ENCODE results near the gene ERMARD.

ERMARD gene

DNA sequence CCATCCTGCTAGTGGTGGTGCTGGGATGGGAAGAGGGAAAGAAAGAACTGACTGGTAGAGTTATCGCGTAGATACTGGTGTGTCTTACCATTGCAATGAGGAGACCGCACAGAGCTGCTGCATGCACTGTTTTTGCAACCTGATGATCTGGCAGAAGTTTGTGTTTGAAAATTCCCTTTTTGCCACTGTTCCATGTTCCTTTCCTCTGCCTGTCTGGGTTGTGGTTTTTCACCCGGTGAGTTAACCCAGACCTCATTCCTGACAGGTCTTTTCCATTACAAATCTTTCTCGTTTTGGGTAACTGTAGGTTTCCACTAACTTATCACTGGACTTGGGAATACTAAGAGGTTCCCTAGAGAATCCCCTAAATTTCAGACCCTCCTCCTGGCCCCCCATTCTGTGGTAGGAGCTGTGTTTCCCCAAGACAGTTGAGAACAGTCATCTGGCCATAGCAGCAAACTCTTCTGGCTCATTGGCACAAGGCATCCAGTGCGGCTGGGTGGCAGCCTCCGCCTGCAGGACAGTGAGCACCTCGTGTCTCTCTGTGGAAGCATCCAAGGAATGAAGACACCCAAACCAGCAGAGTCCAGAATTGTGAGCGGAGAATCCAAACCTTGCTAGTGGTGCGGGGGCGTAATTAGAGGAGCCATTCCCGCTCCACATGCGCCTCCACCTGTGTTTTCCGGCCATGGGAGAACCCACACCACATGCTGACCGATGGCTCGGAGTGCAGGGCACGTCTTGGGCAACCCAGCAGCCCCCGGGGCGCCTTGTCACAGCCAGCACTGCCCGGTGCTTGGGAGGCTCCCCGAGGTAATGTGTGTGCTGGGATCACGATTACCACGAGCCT lies 32.8 kb downstream of the ERMARD start:
- DNase-seq (ENCODE audit: low read depth in 2 of 2), result no peak

DNA sequence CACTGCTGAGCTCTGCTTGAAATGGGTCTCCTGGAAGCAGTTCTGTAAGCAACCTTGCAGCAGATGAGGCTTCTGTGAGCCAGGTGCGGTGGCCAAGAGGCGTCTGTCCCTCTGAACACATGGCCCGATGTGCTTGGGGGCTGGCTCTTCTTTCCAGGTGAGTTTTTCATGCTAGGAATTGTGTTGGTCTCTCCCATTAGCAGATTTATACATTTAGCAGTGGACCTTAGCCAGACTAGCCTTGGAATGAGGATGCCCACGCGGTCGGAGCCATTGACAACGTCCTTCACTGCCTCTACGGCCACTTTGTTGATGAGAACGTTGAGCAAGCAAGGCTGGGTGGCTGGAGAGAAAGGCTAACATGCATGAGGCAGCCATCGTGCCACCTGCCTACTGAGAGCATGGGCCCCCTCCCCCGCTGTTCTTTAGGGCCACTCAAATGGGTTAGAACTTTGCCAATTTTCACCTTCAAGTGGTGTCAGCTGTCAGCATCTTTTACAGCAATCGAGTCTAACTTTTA lies 33.5 kb downstream of the ERMARD start:
- DNase-seq (ENCODE audit: low read depth in 2 of 2), result no peak

DNA sequence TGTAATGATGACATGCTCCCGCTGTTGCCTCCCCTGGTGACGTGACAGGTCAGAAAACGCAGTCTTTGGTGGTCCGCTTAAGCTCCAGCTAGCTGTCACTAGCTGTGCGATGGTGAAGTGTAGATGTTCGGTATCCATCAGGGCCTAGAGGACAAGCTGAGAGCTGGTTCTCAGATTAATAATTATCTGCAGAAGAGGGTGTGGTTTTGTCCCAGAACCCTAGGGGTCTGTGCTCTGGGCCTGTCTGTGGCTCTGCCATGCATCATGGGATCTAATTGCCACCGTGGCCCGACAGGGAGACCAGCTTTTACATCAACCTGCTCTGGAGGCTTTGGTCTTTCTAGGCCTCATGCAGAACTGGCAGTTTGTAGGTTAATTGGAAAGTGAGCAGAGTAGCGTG lies 34.1 kb downstream of the ERMARD start:
- no peak for DNase-seq (ENCODE audit: low read depth in 2 of 2)

DNA sequence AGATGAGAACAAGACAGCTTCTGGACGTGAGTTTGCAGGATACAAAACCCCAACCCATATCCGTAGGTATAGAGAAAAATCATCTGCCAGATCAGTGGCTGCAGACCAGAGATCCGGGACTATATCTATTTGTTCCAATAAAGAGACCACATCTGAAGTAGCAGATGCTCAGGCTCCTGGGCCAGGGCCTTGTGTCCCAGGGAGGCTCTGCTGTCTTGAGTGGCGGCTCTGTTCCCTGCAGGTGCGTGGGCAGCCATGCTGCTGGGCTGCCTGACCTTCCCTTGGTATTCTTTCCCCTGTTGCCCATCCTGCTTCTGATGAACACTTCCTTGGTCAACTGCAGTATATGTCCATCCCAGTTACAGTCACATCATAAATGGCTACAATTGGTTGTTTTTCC lies 34.9 kb downstream of the ERMARD start:
- no peak for DNase-seq (ENCODE audit: low read depth in 2 of 2)

DNA sequence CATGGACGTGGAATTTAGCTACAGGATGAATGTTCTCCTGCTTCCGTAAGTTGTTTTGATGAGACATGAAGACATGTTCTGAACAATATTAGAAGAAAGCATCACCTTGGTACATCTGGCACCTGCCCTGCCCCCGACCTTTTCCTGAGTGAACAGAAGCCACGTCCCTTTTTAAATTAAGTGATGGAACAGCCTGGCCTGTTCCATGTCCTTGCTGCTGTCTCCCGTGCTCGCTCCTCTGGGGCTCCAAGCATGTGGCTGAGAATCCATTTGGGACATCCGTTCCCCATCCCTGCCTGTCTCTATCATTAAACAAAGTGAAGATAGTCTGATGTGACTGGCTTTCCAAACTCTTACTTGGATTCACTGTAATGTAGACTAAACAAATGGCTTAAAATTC lies 36.4 kb downstream of the ERMARD start:
- no peak for DNase-seq (ENCODE audit: low read depth in 2 of 2)

DNA sequence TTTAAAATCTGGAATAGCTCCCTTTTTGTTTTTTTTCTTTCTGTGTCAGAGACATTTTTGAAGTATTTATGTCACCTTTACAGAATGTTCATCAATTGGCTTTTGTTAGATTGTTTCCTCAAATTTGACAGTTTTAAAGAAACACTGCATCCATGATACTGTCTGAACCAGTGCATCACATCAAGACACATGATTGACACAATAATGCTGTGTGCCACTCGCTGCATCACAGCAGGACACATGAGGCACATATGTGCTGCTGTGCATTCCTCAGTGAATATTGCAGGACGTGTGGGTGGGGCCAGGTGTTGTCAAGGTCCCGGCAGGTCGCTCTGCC lies 37.4 kb downstream of the ERMARD start:
- DNase-seq (ENCODE audit: low read depth in 2 of 2), result no peak

DNA sequence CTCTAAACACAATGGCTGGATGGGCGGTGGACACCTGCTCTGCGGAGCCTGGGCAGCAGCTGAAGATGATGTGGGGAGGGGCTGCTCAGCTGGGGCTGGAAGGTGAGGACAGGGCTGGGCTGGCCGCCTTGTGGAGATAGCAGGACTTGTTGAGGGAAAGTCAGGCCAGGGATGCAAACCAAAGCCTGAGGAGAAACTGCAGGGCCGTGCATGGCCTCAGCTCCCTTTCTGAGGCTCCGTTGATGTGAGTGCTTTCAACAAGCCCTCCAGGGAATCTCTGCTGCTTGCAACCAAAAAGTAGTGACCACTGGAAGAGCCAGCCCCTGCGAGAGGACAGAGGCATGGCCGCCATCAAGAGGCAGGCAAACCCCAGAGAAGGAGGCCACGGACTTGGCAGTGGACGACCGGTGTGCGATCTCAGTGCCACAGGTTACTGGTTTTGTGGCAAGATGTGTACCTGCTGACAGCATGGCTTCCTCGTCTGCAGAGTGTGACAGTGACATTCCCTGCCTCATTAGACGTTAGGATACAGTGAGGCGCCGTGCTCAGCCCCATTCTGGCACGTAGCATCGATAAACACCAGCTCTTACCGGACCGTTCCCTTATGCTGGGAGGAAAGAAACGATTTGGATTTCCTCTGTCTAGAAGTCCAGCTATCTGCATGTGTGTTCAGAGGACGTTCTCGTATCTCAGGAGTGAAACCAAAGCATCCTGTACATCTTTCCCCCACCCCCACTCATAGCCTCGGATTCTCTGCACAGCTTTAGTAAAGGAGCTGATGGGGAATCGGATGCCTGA lies 37.9 kb downstream of the ERMARD start:
- DNase-seq (ENCODE audit: low read depth in 2 of 2), result no peak

DNA sequence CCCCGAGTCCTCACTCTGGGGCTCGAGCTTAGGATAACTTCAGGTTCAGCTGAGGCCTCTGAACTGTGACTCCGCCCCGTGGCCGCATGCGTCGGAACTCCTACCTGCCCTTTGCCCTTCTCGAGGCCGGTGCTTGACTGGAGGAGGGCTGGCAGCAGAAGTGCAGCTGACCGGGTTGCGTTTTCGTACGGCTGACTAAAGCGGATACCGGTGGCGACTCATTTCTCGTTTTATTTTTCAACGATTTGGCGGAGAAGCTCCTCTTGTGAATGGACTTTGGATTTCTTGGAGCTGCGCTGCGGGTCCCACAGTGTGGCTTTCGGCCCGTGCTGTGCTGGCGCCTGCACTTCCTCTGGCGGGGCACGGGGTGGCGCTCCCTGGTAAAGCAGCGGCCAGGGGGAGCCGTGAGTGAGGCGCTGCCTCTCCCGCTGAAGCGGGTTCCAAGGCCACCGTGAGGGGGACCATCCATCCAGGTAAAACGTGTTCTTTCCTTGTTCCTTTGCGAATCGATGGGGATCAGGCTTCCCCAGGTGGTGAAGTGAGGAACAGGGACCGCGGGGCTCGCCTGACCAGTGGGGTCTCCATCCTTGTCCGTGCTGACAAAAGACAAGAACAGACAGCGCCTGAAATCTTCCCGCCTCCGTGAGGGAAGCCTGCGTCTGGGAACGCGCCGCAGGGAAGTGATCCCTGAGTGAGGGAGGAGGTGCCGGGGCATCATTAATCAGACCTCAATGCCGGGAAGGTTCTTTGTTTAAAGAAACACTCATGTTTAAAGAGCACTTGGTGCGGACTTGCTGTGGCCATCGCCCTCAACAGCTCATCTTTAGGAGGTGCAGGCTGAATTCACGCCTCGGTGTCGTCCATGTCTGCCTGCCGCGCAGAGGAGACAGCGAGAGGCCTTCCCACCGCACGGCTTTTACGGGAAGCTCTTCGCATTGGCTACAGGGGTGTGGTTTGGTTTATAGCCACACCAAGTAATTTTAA lies 38.8 kb downstream of the ERMARD start:
- DNase-seq (ENCODE audit: low read depth in 2 of 2), result peak; percentile 53 to 64

DNA sequence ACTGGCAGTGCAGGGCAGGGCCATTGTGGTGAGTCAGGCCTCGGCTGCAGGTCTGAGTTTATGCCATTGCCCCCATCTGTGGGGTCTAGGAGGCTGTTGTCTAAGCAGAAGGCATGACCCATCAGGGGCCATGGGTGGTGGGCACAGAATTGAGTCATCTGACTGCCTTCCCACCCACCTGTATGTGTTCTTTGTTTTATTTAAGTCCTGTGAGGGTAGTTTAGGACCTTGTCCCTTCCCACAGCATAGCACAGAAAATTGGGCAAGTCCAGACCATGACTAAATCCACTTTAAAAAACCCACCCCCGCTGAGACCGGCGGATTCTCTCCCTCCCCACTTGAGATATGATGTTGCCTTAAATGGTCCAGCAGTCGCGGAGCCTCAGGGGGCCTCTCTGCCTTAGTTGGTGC lies 40.3 kb downstream of the ERMARD start:
- no peak for DNase-seq (ENCODE audit: low read depth in 2 of 2)

DNA sequence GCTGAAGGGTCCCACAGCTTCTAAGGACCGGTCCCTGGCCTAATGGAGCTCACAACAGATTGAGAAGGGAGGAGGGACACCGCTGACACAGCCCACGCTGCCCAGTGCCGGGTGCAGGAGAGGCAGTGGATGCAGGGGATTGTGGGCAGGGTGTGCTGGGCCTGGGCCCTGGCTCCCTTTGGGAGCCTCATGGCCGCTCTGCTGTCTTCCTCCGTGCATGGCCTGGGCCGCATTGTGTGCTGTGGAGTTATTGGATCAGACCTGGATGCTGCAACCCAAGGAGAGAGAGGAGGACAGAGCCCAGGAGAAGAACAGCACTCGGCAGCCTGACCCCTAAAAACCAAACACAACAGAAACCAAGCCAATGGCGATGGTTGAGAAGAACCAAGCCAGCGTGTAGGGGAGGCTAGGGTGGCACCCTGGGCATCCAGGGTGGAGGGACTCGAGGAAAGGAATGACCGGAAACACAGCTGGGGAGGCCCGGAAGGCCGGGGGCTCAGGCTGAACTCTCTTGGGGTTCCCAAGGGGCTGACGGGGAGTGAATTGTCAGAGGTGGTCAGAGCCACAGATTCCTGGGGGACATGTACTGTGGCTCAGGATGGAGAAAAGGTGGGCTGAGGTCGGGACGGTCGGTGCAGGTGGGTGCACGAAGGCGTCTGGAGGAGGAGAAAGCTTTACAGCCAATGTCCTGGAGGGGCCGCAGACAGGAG lies 41.0 kb downstream of the ERMARD start:
- no peak for DNase-seq (ENCODE audit: low read depth in 2 of 2)

DNA sequence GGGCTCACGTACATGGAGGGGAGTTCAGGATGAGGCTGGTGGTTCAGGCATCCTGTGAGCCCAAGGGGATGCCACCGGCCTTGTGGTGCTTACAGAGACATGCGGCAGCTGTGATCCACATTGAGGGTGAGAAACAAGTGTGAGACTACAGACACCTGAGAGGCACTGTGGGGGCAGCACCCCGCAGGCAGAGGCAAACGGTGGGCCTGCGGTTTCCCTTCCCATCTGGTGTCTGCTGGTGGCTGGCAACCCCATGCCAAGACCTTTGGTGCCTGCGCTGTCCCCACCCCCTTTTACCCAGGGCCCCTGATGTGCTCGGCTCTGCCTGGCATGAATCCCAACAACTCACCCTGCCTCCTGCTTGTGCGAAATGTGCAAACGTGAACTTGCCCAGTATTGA lies 42.0 kb downstream of the ERMARD start:
- no peak for DNase-seq (ENCODE audit: low read depth in 2 of 2)

DNA sequence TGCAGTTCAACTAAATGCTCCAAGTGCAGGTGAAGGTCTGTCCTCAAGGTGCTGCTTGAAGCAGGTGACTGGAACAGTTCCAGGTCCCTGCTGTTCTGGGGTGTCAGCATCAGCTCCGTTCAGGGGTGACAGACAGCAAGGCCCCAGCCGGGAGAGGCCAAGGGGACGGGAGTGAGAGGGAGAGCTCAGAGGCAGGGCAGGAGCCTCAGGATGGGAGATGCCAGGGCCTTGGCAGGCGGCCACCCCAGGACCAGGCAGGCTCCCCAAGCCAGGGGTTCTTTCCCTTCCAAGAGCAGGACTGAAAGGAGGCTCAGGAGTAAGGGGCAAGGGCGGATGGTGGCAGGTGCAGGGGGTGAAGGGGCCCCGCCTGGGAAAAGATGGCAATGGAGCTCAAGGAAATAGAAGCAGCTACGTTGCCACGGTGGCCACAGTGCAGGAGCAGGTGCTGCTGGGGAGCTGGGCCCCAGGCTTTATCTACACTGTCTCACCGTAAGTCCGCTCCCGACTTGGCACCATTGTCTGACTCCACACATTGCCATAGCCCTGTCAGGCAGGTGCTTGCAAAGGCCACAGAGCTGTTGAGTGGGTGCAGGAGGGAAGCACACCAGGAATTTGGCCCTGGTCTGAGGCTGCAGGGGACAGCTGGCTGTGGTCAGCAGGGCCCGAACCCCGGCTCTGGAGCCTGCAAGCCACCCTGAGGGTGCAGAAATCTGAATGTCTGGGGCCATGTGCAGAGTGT lies 43.1 kb downstream of the ERMARD start:
- DNase-seq (ENCODE audit: low read depth in 2 of 2), result no peak

DNA sequence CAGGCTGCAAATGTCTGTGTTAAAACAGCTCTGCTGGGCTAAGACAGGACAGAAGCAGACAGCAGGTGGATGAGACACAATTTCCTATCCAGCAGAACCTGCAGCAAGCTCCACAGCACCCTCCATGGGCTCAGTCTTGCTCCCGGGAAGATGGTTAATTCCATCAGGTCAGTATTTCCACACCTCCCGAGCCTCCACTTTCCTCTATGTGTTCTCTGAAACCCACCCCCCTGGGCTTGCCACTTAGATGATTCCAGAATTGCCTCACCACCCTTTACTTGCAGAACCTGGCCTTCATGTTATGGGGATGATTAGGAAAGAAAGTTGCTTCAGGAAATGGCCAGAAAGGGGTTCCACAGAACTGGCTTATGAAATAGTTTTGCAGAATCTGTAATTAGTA lies 43.8 kb downstream of the ERMARD start:
- no peak for DNase-seq (ENCODE audit: low read depth in 2 of 2)

DNA sequence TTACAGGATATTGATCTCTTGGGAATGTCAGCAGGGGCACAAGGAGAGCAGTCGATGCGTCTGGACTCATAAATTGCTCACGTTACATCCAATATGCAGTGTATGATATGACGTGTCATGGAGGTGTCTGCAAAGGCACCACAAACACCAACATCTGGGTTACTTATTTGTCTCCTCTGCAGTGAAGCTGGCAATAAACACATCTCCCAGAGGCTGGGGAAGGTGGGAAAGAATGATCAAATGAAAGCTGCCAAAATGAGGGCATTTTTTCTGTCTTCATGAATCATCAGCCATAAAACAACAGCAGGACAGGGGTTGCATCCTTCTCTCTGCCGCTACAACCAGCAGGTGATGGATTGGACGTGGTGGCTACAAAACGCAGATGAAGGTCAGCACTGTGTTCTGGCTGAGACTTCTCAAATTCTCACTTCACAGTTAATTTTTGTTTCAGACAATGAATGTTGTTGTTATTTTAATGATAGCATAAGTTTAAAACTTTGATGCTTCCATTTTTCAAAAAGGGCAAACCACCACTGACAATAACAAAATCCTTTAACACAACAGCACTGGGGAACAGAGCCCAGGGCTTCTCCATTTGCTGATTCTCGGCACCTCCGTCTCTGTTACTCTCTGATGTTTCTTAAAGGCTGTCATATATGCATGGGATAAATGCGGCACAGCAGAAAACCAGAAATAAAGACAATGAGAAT lies 47.5 kb downstream of the ERMARD start:
- DNase-seq (ENCODE audit: low read depth in 2 of 2), result no peak

DNA sequence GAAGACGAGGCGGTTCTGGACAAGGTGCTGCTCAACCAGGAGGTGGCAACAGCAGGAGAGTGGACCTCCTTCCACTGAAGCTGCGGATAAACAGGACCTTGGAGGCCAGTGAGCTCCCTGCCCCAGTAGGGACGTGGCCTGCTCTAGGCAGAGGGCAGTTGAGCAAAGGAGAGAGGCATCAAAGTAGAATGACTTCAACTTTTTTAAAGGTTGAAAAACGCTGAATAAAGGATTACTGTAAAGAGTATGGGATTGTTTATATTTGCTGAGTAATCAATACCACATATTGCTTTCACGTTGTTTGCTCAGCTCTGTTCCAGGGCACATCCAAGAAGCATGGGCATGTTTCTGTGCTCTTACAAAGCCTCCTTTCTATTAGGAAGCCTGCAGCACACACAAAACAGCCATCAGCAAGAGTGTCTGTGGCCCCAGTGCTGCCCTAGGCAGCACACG lies 48.1 kb downstream of the ERMARD start:
- DNase-seq (ENCODE audit: low read depth in 2 of 2), result no peak

DNA sequence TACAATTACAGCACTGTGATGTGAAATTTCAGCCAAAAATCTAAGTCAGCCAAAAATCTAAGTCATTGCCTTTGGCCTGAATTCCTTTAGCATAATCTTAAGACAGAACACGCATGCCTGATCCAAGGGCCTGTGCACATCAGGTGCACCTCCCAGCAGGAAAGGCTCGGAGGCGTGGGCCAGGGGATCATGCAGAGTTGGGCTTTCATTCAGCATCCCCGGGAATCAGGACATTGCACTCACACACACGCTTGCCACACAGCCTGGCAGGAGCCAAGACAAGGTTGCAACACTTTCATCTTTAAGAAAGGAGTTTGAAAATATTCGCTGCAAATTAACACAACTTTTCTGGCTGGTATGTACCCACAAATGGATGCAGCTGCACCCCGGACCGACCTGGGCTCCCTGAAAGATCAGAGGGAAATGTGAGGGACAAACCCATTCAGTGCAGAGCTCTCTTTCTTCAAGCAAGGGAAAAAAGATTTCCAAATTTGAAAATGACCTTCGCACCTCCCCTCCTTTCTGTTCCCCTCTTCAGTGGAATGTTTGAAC lies 48.8 kb downstream of the ERMARD start:
- DNase-seq (ENCODE audit: low read depth in 2 of 2), result no peak

DNA sequence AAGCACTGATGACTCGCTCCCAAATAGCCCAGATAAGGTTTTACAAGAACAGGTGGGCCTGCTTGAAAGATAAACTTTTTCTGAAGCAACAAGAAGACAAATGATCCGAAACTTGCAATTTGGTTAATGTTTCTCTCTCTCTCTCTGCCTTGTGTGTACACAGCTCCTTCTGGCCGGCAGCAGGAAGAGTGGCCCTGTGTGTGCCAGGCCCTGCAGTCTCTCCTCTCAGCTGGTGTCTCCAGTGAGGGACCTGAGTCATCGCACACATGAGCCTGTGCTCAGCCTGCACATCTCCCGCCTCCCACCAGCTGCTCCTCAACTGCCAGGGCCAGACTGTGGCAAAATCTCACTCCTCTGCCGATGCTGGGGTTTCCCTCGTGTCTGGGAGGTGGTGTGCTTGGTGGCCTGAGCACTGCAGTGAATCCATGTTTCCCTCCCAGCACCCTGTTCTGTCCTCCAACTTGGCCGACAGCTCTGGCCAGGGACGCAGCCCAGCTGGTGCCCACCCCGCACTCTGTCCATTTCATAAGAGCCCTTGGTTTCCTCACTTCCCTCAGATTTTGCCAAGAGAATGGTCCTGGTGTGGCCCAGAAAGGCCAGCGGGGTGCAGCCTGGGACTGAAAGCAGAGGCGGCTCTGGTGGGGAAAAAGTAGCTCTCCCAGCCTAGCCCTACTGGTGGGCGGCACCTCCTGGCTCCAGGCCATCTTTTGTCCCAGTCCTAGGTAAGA lies 49.4 kb downstream of the ERMARD start:
- DNase-seq (ENCODE audit: low read depth in 2 of 2), result no peak

DNA sequence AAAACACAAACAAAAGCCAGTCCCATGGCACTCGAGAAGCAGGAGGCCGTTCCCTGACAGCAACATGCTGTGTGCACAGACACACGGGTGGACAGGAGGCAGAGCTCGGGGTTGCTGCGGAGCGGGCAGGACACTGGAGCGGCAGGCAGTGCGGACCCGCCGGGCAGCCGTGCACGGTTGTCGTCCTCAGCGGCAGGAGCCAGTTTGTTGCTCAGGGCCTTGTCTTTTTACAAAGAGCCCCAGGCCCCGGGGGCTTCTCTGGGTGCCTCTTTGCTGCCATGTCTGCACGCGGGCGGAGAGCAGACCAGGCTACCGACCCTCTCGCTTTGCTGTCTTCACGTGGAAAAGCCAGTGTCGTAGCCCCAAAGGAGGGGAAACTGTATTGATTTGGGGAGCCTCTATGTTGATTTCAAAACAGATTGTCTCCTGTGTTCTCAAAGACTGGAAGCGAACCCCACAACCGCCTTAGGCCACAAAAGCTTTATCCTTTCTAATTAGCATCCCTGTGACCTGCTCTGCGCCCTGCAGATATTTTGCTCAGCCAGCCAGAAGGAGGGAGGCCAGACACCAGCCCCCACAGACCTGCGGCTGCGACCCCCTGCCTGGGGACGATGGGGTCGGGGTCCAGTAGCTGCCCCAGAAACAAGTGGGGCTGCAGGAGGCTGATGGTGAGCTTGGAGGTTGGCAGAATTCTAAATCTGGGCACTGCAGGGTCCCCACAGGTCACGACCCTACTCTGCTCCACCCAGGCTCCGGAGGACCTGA lies 50.2 kb downstream of the ERMARD start:
- DNase-seq (ENCODE audit: low read depth in 2 of 2), result no peak

All from stimulated activated CD4-positive, alpha-beta T cell treated with anti-CD3 and anti-CD28 coated beads, Interleukin-12 subunit alpha, Interleukin-12 subunit beta, amount 100 ng/mL, for 24 hours (primary cell).